K562 (cell line): ENCODE measurements around the gene CABP4.
"Not testable (repeated sequence)": the region's sequence is repeated elsewhere in the genome, so short reads cannot be mapped to it uniquely, and the experiment has no call there.

Source experiments
- CAMTA2 ChIP-seq: fragments of 250-450 bp; sonication (Bioruptor Pico); conservative IDR thresholded peaks from 2 replicates; pipeline ENCODE4 v1.5.1; 2022
- RAD21 ChIP-seq, 2 experiments: fragments of 250-450 bp in 1 of 2; fragments of 450-650 bp in 1 of 2; sonication (Bioruptor Pico) in 1 of 2; formaldehyde crosslinking in 1 of 2; IDR thresholded peaks in 1 of 2; conservative IDR thresholded peaks in 1 of 2; 2 replicates each; pipeline versions ENCODE4 v1.4.0 to v1.8.0; 2020 to 2022; ENCODE audit warnings: mild to moderate bottlenecking in 2 of 2, moderate library complexity in 1 of 2
- TF ChIP-seq, protein P1 (sequence below): fragments of 250-450 bp; sonication (Bioruptor Pico); IDR thresholded peaks from 2 replicates; pipeline ENCODE4 v1.4.0; 2020; ENCODE audit warnings: borderline replicate concordance

- TF ChIP-seq CAMTA2; RAD21 (CRISPR knock-in tag; conservative IDR thresholded peaks at IDR 0.05 in 1 of 2, IDR thresholded peaks at IDR 0.05 in 1 of 2): not testable (repeated sequence)
- TF ChIP-seq, protein P1, sequence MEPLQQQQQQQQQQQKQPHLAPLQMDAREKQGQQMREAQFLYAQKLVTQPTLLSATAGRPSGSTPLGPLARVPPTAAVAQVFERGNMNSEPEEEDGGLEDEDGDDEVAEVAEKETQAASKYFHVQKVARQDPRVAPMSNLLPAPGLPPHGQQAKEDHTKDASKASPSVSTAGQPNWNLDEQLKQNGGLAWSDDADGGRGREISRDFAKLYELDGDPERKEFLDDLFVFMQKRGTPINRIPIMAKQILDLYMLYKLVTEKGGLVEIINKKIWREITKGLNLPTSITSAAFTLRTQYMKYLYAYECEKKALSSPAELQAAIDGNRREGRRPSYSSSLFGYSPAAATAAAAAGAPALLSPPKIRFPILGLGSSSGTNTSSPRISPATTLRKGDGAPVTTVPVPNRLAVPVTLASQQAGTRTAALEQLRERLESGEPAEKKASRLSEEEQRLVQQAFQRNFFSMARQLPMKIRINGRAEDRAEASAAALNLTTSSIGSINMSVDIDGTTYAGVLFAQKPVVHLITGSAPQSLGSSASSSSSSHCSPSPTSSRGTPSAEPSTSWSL = not testable (repeated sequence)
Measured at GRCh38 chr11:67477344-67478050, 22.3 kb downstream of the CABP4 start.
